GM12874 (cell line): ENCODE results near the gene IRF1.

Source experiments
- CTCF ChIP-seq: IDR thresholded peaks from 2 replicates; pipeline ENCODE4 v1.5.1; 2011; ENCODE audit warnings: low read depth, mild to moderate bottlenecking, control low read depth, low read length, moderate library complexity; ENCODE audit not compliant: insufficient read depth

The IRF1 gene

DNA sequence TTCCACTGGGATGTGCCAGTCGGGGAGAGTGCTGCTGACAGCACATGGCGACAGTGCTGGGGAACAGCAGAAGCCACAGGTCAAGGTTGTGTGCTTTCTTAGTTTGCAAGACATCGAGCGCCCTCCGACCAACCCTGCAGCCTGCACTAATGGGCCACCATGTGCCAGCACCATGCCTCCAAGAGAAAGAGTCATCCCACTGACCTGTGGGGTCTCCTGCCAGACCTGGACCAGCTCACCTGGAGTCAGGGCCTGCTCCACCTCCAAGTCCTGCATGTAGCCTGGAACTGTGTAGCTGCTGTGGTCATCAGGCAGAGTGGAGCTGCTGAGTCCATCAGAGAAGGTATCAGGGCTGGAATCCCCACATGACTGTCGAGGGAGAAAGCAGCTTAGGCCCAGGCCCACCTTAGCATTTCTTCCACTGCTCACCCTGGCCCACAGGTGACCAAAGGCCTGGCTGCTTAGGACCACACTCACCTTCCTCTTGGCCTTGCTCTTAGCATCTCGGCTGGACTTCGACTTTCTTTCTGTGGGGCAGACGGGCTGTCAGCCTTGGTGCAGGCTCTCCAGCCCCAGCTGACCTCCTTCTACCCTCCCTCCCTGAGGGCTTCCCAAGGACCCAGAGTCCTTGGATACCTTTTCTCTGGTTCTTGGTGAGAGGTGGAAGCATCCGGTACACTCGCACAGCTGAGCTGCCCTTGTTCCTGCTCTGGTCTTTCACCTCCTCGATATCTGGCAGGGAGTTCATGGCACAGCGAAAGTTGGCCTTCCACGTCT is 4.1 kb downstream of the IRF1 start:
- TF ChIP-seq CTCF = no peak

GRCh38 chr5:132485641-132486317 is 4.8 kb downstream of the IRF1 start:
- no peak for TF ChIP-seq CTCF

DNA sequence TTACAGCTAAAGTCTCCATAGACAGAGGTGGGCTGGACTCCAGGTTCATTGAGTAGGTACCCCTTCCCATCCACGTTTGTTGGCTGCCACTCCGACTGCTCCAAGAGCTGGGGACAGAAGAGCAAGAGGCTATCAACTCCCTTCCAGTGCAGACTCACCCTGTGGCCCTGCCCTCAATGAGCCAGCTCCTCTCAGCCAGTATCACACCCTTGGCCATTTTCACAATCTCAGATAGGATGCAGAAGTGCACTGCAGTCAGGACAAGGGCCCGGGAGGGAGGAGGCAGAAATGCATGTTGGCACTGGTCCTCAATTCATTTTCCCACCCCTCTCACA is 6.2 kb downstream of the IRF1 start:
- no peak for TF ChIP-seq CTCF

GRCh38 chr5:132483661-132484390 is 6.7 kb downstream of the IRF1 start:
- no peak for TF ChIP-seq CTCF

GRCh38 chr5:132483101-132483500 is 7.5 kb downstream of the IRF1 start:
- no peak for TF ChIP-seq CTCF

DNA sequence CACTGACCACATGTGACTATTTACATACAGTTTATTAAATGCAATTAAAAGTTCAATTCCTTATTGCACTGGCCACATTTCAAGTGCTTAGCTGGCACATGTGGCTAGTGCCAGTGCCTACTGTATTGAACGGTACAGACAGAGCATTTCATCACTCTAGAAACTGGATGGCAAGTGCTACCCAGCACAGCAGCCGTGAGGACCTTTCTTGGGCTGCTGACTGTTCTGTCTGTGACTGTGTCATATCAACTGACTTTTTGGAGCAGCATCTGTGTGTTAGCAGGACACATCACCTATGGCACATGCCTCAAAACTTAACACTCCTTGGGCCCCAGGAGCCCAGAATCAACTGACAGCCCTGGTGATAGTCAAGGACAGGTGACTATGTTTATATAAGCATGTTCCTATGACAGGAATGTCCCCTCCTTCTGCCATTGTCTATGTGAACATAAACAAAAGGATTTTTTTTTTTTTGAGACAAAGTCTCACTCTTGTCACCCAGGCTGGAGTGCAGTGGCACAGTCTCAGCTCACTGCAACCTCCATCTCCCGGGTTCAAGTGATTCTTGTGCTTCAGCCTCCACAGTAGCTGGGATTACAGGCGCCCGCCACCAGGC is 8.9 kb downstream of the IRF1 start:
- TF ChIP-seq CTCF = no peak
